COR-L47 (cell line): ENCODE measurements around the gene TRIM5.
"Not testable (repeated sequence)": the region's sequence is repeated elsewhere in the genome, so short reads cannot be mapped to it uniquely, and the experiment has no call there.

ENCODE experiments used
- DNase-seq: peaks from one replicate; lab custom pipeline; 2025; lab: John Stamatoyannopoulos, UW

Gene TRIM5, protein sequence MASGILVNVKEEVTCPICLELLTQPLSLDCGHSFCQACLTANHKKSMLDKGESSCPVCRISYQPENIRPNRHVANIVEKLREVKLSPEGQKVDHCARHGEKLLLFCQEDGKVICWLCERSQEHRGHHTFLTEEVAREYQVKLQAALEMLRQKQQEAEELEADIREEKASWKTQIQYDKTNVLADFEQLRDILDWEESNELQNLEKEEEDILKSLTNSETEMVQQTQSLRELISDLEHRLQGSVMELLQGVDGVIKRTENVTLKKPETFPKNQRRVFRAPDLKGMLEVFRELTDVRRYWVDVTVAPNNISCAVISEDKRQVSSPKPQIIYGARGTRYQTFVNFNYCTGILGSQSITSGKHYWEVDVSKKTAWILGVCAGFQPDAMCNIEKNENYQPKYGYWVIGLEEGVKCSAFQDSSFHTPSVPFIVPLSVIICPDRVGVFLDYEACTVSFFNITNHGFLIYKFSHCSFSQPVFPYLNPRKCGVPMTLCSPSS

GRCh38 chr11:5684646-5685362, at the start of gene TRIM5:
Gene TRIM5, minus strand, starts transcription at chr11:5685074. Its CDS starts 4,897 bp downstream, at chr11:5680177.
- no peak for DNase-seq

DNA sequence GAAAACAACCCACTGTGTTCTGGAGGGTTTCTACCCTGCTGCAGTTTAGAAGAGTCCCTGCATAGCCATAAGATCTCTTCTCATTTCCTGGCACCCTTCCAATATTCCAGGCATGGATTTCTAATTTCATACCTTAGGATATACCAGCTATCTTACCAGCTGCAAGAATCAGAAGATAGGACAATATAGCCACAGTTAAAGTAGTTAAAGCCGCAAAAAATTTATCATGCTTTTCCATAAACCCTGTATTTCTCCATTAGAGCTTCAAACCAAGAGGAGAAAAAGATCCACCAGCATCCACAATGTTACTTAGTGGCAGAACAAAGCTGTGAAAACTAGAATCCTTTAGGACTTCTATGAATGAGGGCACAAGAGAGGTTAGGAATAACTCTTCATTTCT, 42.8 kb upstream of the TRIM5 start:
- DNase-seq: no peak

- no peak for DNase-seq
Observed at GRCh38 chr11:5726351-5726750, 41.5 kb upstream of the TRIM5 start.

DNA sequence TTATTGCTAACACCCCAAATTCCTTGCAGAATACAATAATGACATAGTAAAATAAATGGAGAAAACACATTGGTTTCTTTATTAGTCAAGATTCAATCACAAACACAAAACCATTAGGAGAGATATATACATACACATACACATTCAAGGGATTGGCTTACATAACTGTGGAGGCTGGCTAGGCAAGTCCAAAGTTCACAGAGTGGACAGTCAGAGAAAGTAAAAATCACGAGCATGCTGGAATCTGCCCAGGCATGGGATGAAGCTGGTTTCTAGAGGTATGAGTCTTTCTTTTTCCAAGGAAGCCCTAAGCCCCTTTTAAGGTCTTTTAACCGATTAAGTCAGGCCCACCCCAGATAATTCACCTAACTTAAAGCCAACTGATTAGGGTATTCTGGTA, 37.7 kb upstream of the TRIM5 start:
- no peak for DNase-seq

GRCh38 chr11:5719703-5720495, 35.0 kb upstream of the TRIM5 start:
- DNase-seq: no peak

GRCh38 chr11:5716518-5716917, 31.6 kb upstream of the TRIM5 start:
- DNase-seq: not testable (repeated sequence)

- DNase-seq: no peak
Observed at GRCh38 chr11:5713695-5714094, 28.8 kb upstream of the TRIM5 start.

GRCh38 chr11:5712507-5712906, 27.6 kb upstream of the TRIM5 start:
- DNase-seq: no peak

DNA sequence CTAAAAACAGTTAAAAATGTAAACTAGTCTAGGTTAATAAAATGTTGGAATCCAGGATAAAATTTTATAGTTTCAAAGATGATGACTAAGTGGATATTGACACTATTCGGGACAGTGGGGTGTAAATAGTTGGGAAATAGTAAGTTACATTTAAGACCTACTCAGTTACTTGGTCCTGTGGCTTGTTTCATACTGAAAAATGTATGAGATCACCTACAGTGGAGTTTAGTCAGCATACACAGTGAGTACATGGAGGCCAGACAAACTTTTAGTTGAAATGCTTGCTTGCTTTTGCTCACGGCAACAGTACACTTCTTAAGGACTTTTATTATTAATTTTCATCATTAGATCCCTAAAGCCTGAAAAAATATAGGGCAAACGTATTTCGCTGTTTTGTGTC, 20.8 kb upstream of the TRIM5 start:
- DNase-seq: no peak

GRCh38 chr11:5703741-5704536, 19.1 kb upstream of the TRIM5 start:
- no peak for DNase-seq

DNA sequence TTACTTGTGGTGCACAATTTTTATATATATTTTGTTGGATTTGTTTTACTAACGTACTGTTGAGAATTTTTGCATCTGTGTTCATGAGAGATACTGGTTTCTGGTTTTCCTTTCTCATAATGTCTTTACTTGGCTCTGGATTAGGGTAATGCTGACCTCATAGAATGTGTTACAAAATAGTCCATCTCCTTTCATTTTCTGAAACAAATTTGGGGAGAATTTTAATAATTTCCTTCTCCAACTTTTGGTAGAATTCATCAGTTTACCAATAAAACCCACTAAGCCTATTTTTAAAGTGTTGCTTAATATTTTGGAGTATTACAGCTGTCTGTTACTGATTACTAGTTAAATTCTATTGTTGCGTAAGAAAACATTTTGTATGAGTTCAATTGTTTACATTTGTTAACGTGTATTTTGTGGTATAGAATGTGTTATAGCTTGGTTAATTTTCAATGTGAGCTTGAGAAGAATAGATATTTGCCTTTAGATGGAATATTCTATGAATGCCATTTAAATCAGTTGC, 16.2 kb upstream of the TRIM5 start:
- DNase-seq: no peak

DNA sequence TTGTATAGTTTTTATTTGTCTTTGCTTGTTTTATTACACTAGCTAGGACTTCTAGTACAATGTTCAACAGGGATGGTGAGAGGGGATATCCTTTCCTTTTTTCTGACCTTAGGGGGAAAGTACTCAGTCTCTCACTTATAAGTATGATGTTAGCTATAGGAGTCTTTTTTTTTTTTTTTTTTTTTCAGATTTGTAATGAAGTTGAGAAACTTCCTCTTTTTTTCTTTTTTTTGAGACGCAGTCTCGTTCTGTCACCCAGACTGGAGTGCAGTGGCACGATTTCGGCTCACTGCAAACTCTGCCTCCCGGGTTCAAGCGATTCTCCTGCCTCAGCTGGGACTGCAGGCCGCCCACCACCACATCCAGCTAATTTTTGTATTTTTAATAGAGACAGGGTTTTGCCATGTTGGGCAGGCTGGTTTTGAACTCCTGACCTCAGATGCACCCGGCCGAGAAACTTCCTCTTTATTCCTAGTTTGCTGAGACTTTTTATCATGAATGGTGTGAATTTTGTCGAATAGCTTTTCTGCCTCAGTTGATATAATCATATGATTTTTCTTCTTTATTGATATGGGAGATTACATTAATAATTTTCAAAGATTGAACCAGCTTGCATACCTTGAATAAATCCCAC, 15.7 kb upstream of the TRIM5 start:
- no peak for DNase-seq

DNA sequence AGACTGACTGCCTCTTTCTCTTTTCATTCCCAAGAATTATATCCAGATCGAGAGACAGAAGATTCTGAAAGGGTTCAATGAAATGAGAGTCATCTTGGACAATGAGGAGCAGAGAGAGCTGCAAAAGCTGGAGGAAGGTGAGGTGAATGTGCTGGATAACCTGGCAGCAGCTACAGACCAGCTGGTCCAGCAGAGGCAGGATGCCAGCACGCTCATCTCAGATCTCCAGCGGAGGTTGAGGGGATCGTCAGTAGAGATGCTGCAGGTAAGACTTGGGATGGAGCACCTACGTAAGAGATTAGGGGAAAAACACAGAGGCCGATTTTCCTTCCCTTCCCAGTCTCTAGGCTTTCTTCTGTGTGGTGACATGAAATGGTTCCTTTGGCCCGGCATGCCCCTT, 13.4 kb upstream of the TRIM5 start:
- DNase-seq: no peak

DNA sequence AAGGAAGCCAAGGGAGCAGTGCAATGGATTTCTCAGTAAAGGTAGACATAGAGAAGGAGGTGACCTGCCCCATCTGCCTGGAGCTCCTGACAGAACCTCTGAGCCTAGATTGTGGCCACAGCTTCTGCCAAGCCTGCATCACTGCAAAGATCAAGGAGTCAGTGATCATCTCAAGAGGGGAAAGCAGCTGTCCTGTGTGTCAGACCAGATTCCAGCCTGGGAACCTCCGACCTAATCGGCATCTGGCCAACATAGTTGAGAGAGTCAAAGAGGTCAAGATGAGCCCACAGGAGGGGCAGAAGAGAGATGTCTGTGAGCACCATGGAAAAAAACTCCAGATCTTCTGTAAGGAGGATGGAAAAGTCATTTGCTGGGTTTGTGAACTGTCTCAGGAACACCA, 11.3 kb upstream of the TRIM5 start:
- DNase-seq: no peak

GRCh38 chr11:5695580-5695979, 10.7 kb upstream of the TRIM5 start:
- no peak for DNase-seq

GRCh38 chr11:5694642-5695041, 9.8 kb upstream of the TRIM5 start:
- DNase-seq: no peak

DNA sequence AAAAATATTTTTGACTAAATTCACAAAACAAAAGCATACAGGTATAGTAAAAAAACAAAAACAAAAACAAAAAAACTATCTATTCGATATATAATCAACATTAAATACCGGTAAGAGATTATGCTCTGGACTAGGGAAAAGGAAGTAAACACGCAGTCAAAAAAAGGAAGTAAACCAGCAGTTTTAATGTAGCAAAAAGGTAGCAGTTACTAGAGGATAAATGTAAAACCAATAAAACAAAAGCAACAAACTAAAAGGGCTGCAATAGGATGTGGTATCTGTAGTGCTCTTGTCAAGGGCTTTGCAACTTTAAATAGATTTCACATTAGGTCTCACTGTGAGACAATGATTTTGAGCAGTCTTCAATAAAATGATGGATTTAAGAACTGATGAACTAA, 7.1 kb upstream of the TRIM5 start:
- DNase-seq: no peak

GRCh38 chr11:5691238-5691963, 6.5 kb upstream of the TRIM5 start:
- DNase-seq: not testable (repeated sequence)

GRCh38 chr11:5690736-5691135, 5.9 kb upstream of the TRIM5 start:
- DNase-seq: no peak

- DNase-seq: no peak
Observed at GRCh38 chr11:5690216-5690615, 5.3 kb upstream of the TRIM5 start.
